Measurements from ENCODE around the gene ACSS1. TPM values are rescaled to one million over a fixed set of nuclear protein-coding genes. Genes with fewer than 3 reads are reported as not detected.

ACSS1 gene
- total RNA-seq, 1 experiment from 2014 or later = 1.5 TPM

GRCh38 chr20:25058847-25059810 is 1.2 kb upstream of the ACSS1 start:
- Mint-ChIP-seq H3K4me3 (peak overlapping the region; percentile 64), H3K36me3 (no peaks in the 10 kb centered on the region), H3K9me3 (no peaks in the 10 kb centered on the region), H3K27ac (no peak overlapping the region), H3K27me3 (ENCODE audit: low read depth) (peaks cover 76% of the 10 kb centered on the region), H3K4me1 (peaks cover 6% of the 10 kb centered on the region; the same call in 1 of the 2 replicates)
- TF ChIP-seq STAT6 (CRISPR knock-in tag; conservative IDR thresholded peaks at IDR 0.05; ENCODE audit: low read depth) = no peak
- TF ChIP-seq AFF4 (CRISPR knock-in tag; IDR thresholded peaks at IDR 0.05; ENCODE audit: borderline replicate concordance) = no peak
- no peak for TF ChIP-seq PREB (CRISPR knock-in tag; IDR thresholded peaks at IDR 0.05; ENCODE audit: borderline replicate concordance)
- no peak for TF ChIP-seq E2F5 (CRISPR knock-in tag; IDR thresholded peaks at IDR 0.05)
- no peak for TF ChIP-seq ZNF138 (CRISPR knock-in tag; conservative IDR thresholded peaks at IDR 0.05)
- no peak for TF ChIP-seq ZNF219 (CRISPR knock-in tag; IDR thresholded peaks at IDR 0.05; ENCODE audit: borderline replicate concordance)
- peak; percentile 12; the same call in 1 of the 2 replicates for ATAC-seq
- CTCF ChIA-PET = interaction anchor here (0.9 to 2.0 kb wide), 3 partner anchors 26 to 65 kb away, joined by 5 to 7 read pairs (median 6); no protein-coding TSS in a partner anchor
- POLR2A ChIA-PET = no interaction called here
- DNase-seq (ENCODE audit: low spot score) = no peak

- DNase-seq (ENCODE audit: low spot score) (peak; percentile 54), ATAC-seq (peak; percentile 57)
- Mint-ChIP-seq H3K27ac (no peak overlapping the region), H3K27me3 (ENCODE audit: low read depth) (peaks cover 73% of the 10 kb centered on the region), H3K4me3 (peak overlapping the region; percentile 61), H3K4me1 (peaks cover 9% of the 10 kb centered on the region; the same call in 1 of the 2 replicates), H3K9me3 (no peaks in the 10 kb centered on the region), H3K36me3 (no peaks in the 10 kb centered on the region)
- ChIA-PET CTCF (interaction anchor here (0.7 to 1.3 kb wide), 2 partner anchors 9 to 63 kb away, joined by 3 to 5 read pairs; no protein-coding TSS in a partner anchor), POLR2A (no interaction called here)
- TF ChIP-seq ZBTB43 (CRISPR knock-in tag; IDR thresholded peaks at IDR 0.05) (0 out of 2 replicates have a peak, but pooled peaks have one; percentile 58), HMGXB4 (CRISPR knock-in tag; IDR thresholded peaks at IDR 0.05) (peak; percentile 24; the same call in 1 of the 2 replicates), MAX (CRISPR knock-in tag; IDR thresholded peaks at IDR 0.05) (peak; percentile 31; the same call in 1 of the 2 replicates), TEAD4 (CRISPR knock-in tag; IDR thresholded peaks at IDR 0.05) (no peak), ZNF281 (CRISPR knock-in tag; IDR thresholded peaks at IDR 0.05) (no peak), ZNF423 (CRISPR knock-in tag; IDR thresholded peaks at IDR 0.05) (peak; percentile 37; the same call in 1 of the 2 replicates), ZNF263 (CRISPR knock-in tag; IDR thresholded peaks at IDR 0.05; ENCODE audit: low read depth) (peak; percentile 64; the same call in 1 of the 2 replicates)
Observed at GRCh38 chr20:25057234-25058050, 497 bp downstream of the ACSS1 start.

All from WTC11 (cell line).